K562 (cell line): ENCODE results near the gene ZDHHC11. TPM values are rescaled to one million over a fixed set of nuclear protein-coding genes. Genes with fewer than 3 reads are reported as not detected.
A peak's percentile ranks its signal among the peaks of the same experiment; 100 is the strongest.

ENCODE experiments used
- CREM ChIP-seq: IDR thresholded peaks from 2 replicates; pipeline ENCODE4 v1.6.1; 2014; ENCODE audit warnings: antibody characterized with exemption, low read depth
- EHMT2 ChIP-seq: fragments of 450-650 bp; IDR thresholded peaks from 2 replicates; pipeline ENCODE4 v1.6.1; 2018; ENCODE audit warnings: antibody characterized with exemption
- HNRNPK ChIP-seq: fragments of 200-400 bp; formaldehyde crosslinking; IDR thresholded peaks from one replicate; pipeline ENCODE4 v1.6.1; 2018; ENCODE audit warnings: mild to moderate bottlenecking, low read depth, low read length; ENCODE audit not compliant: poor library complexity, severe bottlenecking
- MEIS2 ChIP-seq: fragments of 450-650 bp; IDR thresholded peaks from 2 replicates; pipeline ENCODE4 v1.6.1; 2014; ENCODE audit warnings: mild to moderate bottlenecking; ENCODE audit not compliant: partially characterized antibody
- MXI1 ChIP-seq: IDR thresholded peaks from 2 replicates; pipeline ENCODE4 v1.6.1; 2011; ENCODE audit warnings: low read depth, mild to moderate bottlenecking, improper control_type of control experiment, low read length
- PTTG1 ChIP-seq: fragments of 450-650 bp; IDR thresholded peaks from 2 replicates; pipeline ENCODE4 v1.6.1; 2016; ENCODE audit warnings: low read depth, mild to moderate bottlenecking, missing genetic modification characterization, missing compliant biosample characterization
- SETDB1 ChIP-seq: IDR thresholded peaks from one replicate; pipeline ENCODE4 v1.6.1; 2012; ENCODE audit warnings: low read length, control low read depth, inconsistent platforms
- ZNF316 ChIP-seq: fragments of 450-650 bp; IDR thresholded peaks from 2 replicates; pipeline ENCODE4 v1.6.1; 2016
- ZZZ3 ChIP-seq: fragments of 450-650 bp; IDR thresholded peaks from 2 replicates; pipeline ENCODE4 v1.6.1; 2016; ENCODE audit warnings: antibody characterized with exemption, mild to moderate bottlenecking, moderate library complexity
- polyA plus RNA-seq, 8 experiments: library from polyadenylated mRNA; depleted of rRNA in 4 of 8; stranded (reverse) in 5 of 8; unstranded in 3 of 8; fragments of >200 nt; fragmentation: Nextera tagmentation in 2 of 8; fragmentation: Illumina TruSeq in 1 of 8; extraction: Ambion mirVana in 2 of 8; extraction: Trizol in 1 of 8; gene quantifications; 2 replicates each; pipeline versions ENCODE4 v1.2.1 to v1.2.3, GENCODE V29; 2011 to 2014; ENCODE audit warnings: inconsistent platforms in 1 of 8, missing spikeins in 1 of 8
- total RNA-seq, 7 experiments: library from RNA; depleted of rRNA in 6 of 7; stranded (reverse); fragments of >200 nt in 6 of 7; fragmentation: Illumina TruSeq in 2 of 7; extraction: Trizol in 2 of 7; gene quantifications; 2 replicates each; pipeline versions ENCODE4 v1.2.1 to v1.2.3, GENCODE V29; 2011 to 2021; ENCODE audit warnings: low replicate concordance in 1 of 7
- TF ChIP-seq, protein P1 (sequence below): fragments of 250-450 bp; sonication (Bioruptor Pico); IDR thresholded peaks from 2 replicates; pipeline ENCODE4 v1.5.0; 2021
- TF ChIP-seq, protein P2 (sequence below), 2 experiments: fragments of 200-800 bp in 1 of 2; sonication (Bioruptor generic) in 1 of 2; sonication (generic) in 1 of 2; formaldehyde crosslinking in 1 of 2; IDR thresholded peaks in 1 of 2; conservative IDR thresholded peaks in 1 of 2; 2 replicates each; pipeline versions ENCODE4 v1.5.0 to v1.6.1; 2016 to 2020; ENCODE audit warnings: missing compliant biosample characterization in 1 of 2, missing genetic modification characterization in 1 of 2, missing genetic modification reagents in 1 of 2
- TF ChIP-seq, protein P3 (sequence below): fragments of 250-450 bp; sonication (Bioruptor Pico); IDR thresholded peaks from 2 replicates; pipeline ENCODE4 v1.8.0; 2021; ENCODE audit warnings: moderate library complexity, mild to moderate bottlenecking, inconsistent platforms
- TF ChIP-seq, protein P4 (sequence below): fragments of 250-450 bp; sonication (Bioruptor Pico); IDR thresholded peaks from 2 replicates; pipeline ENCODE4 v1.5.0; 2021

ZDHHC11 gene
- total and polyA plus RNA-seq, 9 of the 15 experiments (the other 6 are each of a cell fraction or from before 2014, with no cell fraction given) = 0.07 to 2.3 (median 0.52) TPM

DNA sequence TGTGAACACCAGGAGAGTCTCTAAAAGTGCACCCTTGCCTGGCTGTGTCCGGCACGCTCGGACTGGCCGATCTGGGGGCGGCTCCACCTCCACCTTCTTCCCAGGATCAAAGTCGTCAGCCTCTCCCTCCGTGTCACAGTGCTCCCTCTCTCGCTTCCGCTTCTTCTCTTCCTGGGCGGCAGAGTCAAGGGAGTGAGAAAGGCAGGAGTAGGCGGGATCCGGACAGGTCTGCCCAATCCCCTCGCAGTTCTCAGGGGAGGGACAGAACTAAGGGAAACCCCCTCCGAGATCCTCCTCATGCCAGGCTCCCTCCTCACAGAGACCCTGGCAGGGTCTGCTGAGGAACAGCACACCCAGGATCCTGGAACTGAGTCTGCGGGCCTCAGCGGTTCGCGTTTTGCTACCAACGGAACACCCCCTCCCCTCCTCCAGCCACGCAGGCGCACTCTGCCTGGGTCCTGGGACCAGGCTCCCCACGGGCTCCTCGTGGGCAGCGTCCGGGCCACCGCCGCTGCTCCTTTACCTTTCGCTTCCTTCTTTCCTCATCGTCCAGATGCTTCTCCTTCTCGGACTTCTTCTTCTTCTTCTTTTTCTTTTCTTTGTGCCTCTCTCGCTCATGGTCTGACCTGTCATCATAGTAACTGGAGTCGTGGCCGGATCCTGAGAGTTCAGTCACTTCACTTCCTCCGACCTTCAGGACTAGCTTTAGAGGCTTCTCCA is 40.5 kb upstream of the ZDHHC11 start (continued):
- TF ChIP-seq, protein P1, sequence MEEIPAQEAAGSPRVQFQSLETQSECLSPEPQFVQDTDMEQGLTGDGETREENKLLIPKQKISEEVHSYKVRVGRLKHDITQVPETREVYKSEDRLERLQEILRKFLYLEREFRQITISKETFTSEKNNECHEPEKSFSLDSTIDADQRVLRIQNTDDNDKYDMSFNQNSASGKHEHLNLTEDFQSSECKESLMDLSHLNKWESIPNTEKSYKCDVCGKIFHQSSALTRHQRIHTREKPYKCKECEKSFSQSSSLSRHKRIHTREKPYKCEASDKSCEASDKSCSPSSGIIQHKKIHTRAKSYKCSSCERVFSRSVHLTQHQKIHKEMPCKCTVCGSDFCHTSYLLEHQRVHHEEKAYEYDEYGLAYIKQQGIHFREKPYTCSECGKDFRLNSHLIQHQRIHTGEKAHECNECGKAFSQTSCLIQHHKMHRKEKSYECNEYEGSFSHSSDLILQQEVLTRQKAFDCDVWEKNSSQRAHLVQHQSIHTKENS = no peak
- TF ChIP-seq, protein P2, sequence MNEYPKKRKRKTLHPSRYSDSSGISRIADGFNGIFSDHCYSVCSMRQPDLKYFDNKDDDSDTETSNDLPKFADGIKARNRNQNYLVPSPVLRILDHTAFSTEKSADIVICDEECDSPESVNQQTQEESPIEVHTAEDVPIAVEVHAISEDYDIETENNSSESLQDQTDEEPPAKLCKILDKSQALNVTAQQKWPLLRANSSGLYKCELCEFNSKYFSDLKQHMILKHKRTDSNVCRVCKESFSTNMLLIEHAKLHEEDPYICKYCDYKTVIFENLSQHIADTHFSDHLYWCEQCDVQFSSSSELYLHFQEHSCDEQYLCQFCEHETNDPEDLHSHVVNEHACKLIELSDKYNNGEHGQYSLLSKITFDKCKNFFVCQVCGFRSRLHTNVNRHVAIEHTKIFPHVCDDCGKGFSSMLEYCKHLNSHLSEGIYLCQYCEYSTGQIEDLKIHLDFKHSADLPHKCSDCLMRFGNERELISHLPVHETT (CRISPR knock-in tag; conservative IDR thresholded peaks at IDR 0.05 in 1 of 2, IDR thresholded peaks at IDR 0.05 in 1 of 2) = no peak; a peak in 1 of 4 replicates
- peak; percentile 11 for TF ChIP-seq MEIS2
- TF ChIP-seq SETDB1 = no peak
- TF ChIP-seq CREM = peak; percentile 64; the same call in 1 of the 2 replicates
- no peak for TF ChIP-seq PTTG1
- TF ChIP-seq ZZZ3 = no peak
- TF ChIP-seq MXI1 = no peak
- TF ChIP-seq, protein P3, sequence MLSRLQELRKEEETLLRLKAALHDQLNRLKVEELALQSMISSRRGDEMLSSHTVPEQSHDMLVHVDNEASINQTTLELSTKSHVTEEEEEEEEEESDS (CRISPR knock-in tag) = no peak
- TF ChIP-seq HNRNPK = no peak
- no peak for TF ChIP-seq EHMT2
- TF ChIP-seq, protein P4, sequence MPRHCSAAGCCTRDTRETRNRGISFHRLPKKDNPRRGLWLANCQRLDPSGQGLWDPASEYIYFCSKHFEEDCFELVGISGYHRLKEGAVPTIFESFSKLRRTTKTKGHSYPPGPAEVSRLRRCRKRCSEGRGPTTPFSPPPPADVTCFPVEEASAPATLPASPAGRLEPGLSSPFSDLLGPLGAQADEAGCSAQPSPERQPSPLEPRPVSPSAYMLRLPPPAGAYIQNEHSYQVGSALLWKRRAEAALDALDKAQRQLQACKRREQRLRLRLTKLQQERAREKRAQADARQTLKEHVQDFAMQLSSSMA (CRISPR knock-in tag) = no peak
- 0 out of 2 replicates have a peak, but pooled peaks have one; percentile 5 for TF ChIP-seq ZNF316
